Mammary epithelial cell (primary cell): Measurements from ENCODE around the gene RBM12.

Experiments used
- EZH2 ChIP-seq: IDR thresholded peaks from 2 replicates; pipeline ENCODE4 v1.6.1; 2012; ENCODE audit warnings: low read length, inconsistent platforms, borderline replicate concordance
- TF ChIP-seq, protein P1 (sequence below), 2 donors: IDR thresholded peaks in 1 of 2; conservative IDR thresholded peaks in 1 of 2; 2 replicates each; pipeline ENCODE4 v1.5.1; 2011 to 2012; ENCODE audit warnings: inconsistent platforms in 2 of 2, low read length in 2 of 2, mild to moderate bottlenecking in 2 of 2, control low read depth in 1 of 2, low read depth in 1 of 2; ENCODE audit not compliant: insufficient read depth in 1 of 2; ENCODE audit errors: extremely low read depth in 1 of 2

DNA sequence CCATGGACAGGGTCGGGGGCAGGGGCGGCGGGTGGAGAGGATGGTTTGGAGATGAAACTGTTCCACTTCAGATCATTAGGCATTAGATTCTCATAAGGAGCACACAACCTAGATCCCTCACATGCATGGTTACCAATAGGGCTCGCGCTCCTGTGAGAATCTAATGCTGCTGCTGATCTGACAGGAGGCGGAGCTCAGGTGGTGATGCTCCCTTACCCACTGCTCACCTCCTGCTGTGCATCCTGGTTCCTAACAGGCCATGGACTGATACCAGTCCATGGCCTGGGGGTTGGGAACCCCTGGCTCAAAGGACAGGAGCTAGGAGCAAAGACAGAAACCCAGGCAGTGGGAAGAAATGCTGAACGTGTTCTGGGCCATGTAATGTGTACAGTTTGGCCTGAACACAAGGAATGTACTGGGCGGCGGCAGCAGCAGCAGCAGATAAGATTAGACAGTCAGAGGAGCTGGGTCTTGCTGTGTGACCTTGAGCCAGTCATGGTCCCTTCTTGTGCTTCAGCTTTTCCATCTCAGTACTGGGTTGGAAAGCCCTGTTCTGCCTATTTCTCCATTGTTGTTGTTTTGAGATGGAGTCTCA is 53.8 kb downstream of the RBM12 start:
- TF ChIP-seq, protein P1, sequence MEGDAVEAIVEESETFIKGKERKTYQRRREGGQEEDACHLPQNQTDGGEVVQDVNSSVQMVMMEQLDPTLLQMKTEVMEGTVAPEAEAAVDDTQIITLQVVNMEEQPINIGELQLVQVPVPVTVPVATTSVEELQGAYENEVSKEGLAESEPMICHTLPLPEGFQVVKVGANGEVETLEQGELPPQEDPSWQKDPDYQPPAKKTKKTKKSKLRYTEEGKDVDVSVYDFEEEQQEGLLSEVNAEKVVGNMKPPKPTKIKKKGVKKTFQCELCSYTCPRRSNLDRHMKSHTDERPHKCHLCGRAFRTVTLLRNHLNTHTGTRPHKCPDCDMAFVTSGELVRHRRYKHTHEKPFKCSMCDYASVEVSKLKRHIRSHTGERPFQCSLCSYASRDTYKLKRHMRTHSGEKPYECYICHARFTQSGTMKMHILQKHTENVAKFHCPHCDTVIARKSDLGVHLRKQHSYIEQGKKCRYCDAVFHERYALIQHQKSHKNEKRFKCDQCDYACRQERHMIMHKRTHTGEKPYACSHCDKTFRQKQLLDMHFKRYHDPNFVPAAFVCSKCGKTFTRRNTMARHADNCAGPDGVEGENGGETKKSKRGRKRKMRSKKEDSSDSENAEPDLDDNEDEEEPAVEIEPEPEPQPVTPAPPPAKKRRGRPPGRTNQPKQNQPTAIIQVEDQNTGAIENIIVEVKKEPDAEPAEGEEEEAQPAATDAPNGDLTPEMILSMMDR (conservative IDR thresholded peaks at IDR 0.05 in 1 of 2, IDR thresholded peaks at IDR 0.05 in 1 of 2; ENCODE audit: extremely low read depth in 1 of 2, insufficient read depth in 1 of 2, low read depth in 1 of 2, low read length in 2 of 2) = no peak
- TF ChIP-seq EZH2 = no peak
